Natural killer cell (primary cell): ENCODE measurements around the gene RAD51AP1. TPM values are rescaled to one million over a fixed set of nuclear protein-coding genes. Genes with fewer than 3 reads are reported as not detected.

Experiments used
- ATAC-seq, 3 donors: fragments of 150-1000 bp in 2 of 3; fragments of 200-7000 bp in 1 of 3; cut with Tn5 transposase; 1 replicate in 1 of 3; 2 replicates in 2 of 3; pipeline ENCODE4 v1.10.0; 2021; ENCODE audit warnings: mild to moderate bottlenecking in 2 of 3, moderate library complexity in 2 of 3
- DNase-seq, 2 donors: peaks; one replicate each; pipeline versions ENCODE4 v3.0.0 to v3.0.0-alpha.2; 2013 to 2021; ENCODE audit warnings: mixed read lengths in 1 of 2
- H3K27ac ChIP-seq: one replicate; pipeline ENCODE4 v1.5.1; 2013; ENCODE audit warnings: mild to moderate bottlenecking, low read length
- H3K27me3 ChIP-seq: one replicate; pipeline ENCODE4 v1.6.1; 2013; ENCODE audit warnings: low read length; ENCODE audit not compliant: control insufficient read depth, insufficient read depth
- H3K36me3 ChIP-seq: one replicate; pipeline ENCODE4 v1.6.1; 2013; ENCODE audit warnings: low read length; ENCODE audit not compliant: control insufficient read depth, insufficient read depth
- H3K4me1 ChIP-seq: one replicate; pipeline ENCODE4 v1.6.1; 2013; ENCODE audit warnings: low read length; ENCODE audit not compliant: control insufficient read depth, insufficient read depth
- H3K4me3 ChIP-seq: one replicate; pipeline ENCODE4 v1.5.1; 2013; ENCODE audit warnings: low read length
- H3K9me3 ChIP-seq: one replicate; pipeline ENCODE4 v1.6.1; 2013; ENCODE audit warnings: low read length; ENCODE audit not compliant: control insufficient read depth, insufficient read depth
- H3K27ac Mint-ChIP-seq, 2 donors: one replicate each; pipeline ENCODE4 v1.8.0; 2022; ENCODE audit warnings: mild to moderate bottlenecking in 2 of 2, mixed read lengths in 2 of 2, moderate library complexity in 1 of 2
- H3K27me3 Mint-ChIP-seq, 2 donors: one replicate each; pipeline ENCODE4 v1.8.0; 2022; ENCODE audit warnings: low read depth in 2 of 2, mixed read lengths in 2 of 2
- H3K36me3 Mint-ChIP-seq: one replicate; pipeline ENCODE4 v1.8.0; 2022; ENCODE audit warnings: mixed read lengths
- H3K4me1 Mint-ChIP-seq, 2 donors: one replicate each; pipeline ENCODE4 v1.8.0; 2022; ENCODE audit warnings: mixed read lengths in 2 of 2
- H3K4me3 Mint-ChIP-seq: one replicate; pipeline ENCODE4 v1.8.0; 2022; ENCODE audit warnings: mild to moderate bottlenecking, moderate library complexity, mixed read lengths
- H3K9me3 Mint-ChIP-seq, 2 donors: one replicate each; pipeline ENCODE4 v1.8.0; 2022; ENCODE audit warnings: mixed read lengths in 2 of 2
- CTCF ChIP-seq: fragments of 200-600 bp; IDR thresholded peaks from one replicate; pipeline ENCODE4 v1.8.0; 2022; ENCODE audit warnings: antibody characterized with exemption
- WGBS: methylation state at CpG from one replicate; pipeline ENCODE4 v1.1.7; 2013; ENCODE audit warnings: missing lambda C conversion rate; ENCODE audit not compliant: insufficient coverage; 5-methylcytosine and 5-hydroxymethylcytosine counted together
- intact Hi-C: fragments of 100-400 bp; cut with micrococcal nuclease; formaldehyde crosslinking; loops from one replicate; pipeline ENCODE4 v1.14.2; 2022
- total RNA-seq, 4 donors: library from RNA; stranded (reverse); fragments of 120-200 nt in 1 of 4; gene quantifications; one replicate each; pipeline versions ENCODE4 v1.2.3 to v1.2.4, GENCODE V29; 2013 to 2022

The RAD51AP1 gene
- total RNA-seq, 3 donors from 2014 or later (not counting 1 experiment from before 2014, with no cell fraction given): 3.4 to 5.4 (median 5.2) TPM

- no peak overlapping the region for H3K27ac ChIP-seq
- WGBS: 43% methylated on average over 1 of the region's 2 CpGs
- no peak for TF ChIP-seq CTCF
Observed at GRCh38 chr12:4589941-4590340, 51.3 kb downstream of the RAD51AP1 start.

GRCh38 chr12:4591180-4591687, 52.5 kb downstream of the RAD51AP1 start:
- no peak for TF ChIP-seq CTCF
- Mint-ChIP-seq H3K27ac (no peak overlapping the region), H3K9me3 (no peaks in the 10 kb centered on the region), H3K4me3 (no peak overlapping the region), H3K4me1 (no peaks in the 10 kb centered on the region), H3K27me3 (peaks cover 7 to 8% of the 10 kb centered on the region in 2 donors), H3K36me3 (no peaks in the 10 kb centered on the region)
- Histone ChIP-seq H3K27me3 (no peaks in the 10 kb centered on the region), H3K27ac (no peak overlapping the region), H3K36me3 (no peaks in the 10 kb centered on the region), H3K4me1 (no peaks in the 10 kb centered on the region), H3K4me3 (no peak overlapping the region), H3K9me3 (no peaks in the 10 kb centered on the region)
- intact Hi-C loops: no loop called here
- DNase-seq (no peak), ATAC-seq (no peak)
- WGBS: 89% methylated on average over 7 of the region's 7 CpGs

More at GRCh38 chr12:4589941-4590340, 51.3 kb downstream of the RAD51AP1 start:
- ATAC-seq (no peak), DNase-seq (no peak)
- Mint-ChIP-seq H3K36me3 (no peaks in the 10 kb centered on the region), H3K27me3 (peaks cover 7 to 8% of the 10 kb centered on the region in 2 donors), H3K9me3 (no peaks in the 10 kb centered on the region), H3K4me1 (no peaks in the 10 kb centered on the region), H3K4me3 (no peak overlapping the region), H3K27ac (no peak overlapping the region)
- H3K27me3 ChIP-seq: no peaks in the 10 kb centered on the region
- H3K9me3 ChIP-seq: no peaks in the 10 kb centered on the region
- H3K4me3 ChIP-seq: no peak overlapping the region
- H3K36me3 ChIP-seq: no peaks in the 10 kb centered on the region
- no peaks in the 10 kb centered on the region for H3K4me1 ChIP-seq
- intact Hi-C loops: no loop called here

GRCh38 chr12:4595881-4596280, 57.2 kb downstream of the RAD51AP1 start:
- no peaks in the 10 kb centered on the region for H3K36me3 ChIP-seq
- H3K27me3 ChIP-seq: no peaks in the 10 kb centered on the region
- intact Hi-C loops: no loop called here
- H3K4me3 ChIP-seq: no peak overlapping the region
- Mint-ChIP-seq H3K27me3 (peaks cover 4 to 6% of the 10 kb centered on the region in 2 donors), H3K4me3 (no peak overlapping the region), H3K36me3 (no peaks in the 10 kb centered on the region), H3K9me3 (no peaks in the 10 kb centered on the region), H3K4me1 (no peaks in the 10 kb centered on the region), H3K27ac (no peak overlapping the region)
- 99% methylated on average over 6 of the region's 6 CpGs for WGBS
- TF ChIP-seq CTCF: no peak
- H3K9me3 ChIP-seq: no peaks in the 10 kb centered on the region
- no peaks in the 10 kb centered on the region for H3K4me1 ChIP-seq
- H3K27ac ChIP-seq: no peak overlapping the region
- ATAC-seq (no peak), DNase-seq (no peak)

- H3K4me1 ChIP-seq: no peaks in the 10 kb centered on the region
- H3K36me3 ChIP-seq: no peaks in the 10 kb centered on the region
- H3K9me3 ChIP-seq: no peaks in the 10 kb centered on the region
- H3K27ac Mint-ChIP-seq: no peak overlapping the region
- no peak for ATAC-seq
- 79% methylated on average over 7 of the region's 7 CpGs for WGBS
- no peak for TF ChIP-seq CTCF
- H3K4me3 Mint-ChIP-seq: no peak overlapping the region
- no peak for DNase-seq
- no peaks in the 10 kb centered on the region for H3K27me3 ChIP-seq
- H3K27me3 Mint-ChIP-seq: peaks cover 14 to 19% of the 10 kb centered on the region in 2 donors
- H3K4me1 Mint-ChIP-seq: peaks cover 16 to 17% of the 10 kb centered on the region in 2 donors
- intact Hi-C loops: no loop called here
- H3K36me3 Mint-ChIP-seq: no peaks in the 10 kb centered on the region
- H3K4me3 ChIP-seq: no peak overlapping the region
- H3K27ac ChIP-seq: no peak overlapping the region
- no peaks in the 10 kb centered on the region for H3K9me3 Mint-ChIP-seq
Observed at GRCh38 chr12:4603421-4603820, 64.7 kb downstream of the RAD51AP1 start.
